ENCODE data around the gene NKIRAS1.
"Not testable (repeated sequence)": the region's sequence is repeated elsewhere in the genome, so short reads cannot be mapped to it uniquely, and the experiment has no call there.

NKIRAS1 gene

DNA sequence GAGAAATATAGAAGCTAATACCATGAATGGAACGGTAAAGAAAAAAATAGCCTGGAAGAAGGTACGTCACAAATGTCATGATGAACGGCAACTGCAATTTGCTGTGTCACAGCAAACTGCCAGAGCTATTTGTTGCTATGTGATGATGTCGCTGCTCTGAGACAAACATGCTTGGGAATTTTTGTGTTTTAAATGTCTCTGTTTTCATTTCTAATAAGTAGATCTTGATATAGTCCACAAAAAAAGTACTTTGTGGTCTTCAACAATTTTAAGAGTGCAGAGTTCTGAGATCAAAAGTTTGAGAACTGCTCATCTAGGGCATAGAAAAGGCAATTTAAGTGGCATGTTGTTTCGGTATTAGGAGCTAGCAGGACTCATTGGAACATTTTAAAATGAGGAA, 24.0 kb upstream of the NKIRAS1 start:
- no peak for DNase-seq (ENCODE audit: low spot score)

DNA sequence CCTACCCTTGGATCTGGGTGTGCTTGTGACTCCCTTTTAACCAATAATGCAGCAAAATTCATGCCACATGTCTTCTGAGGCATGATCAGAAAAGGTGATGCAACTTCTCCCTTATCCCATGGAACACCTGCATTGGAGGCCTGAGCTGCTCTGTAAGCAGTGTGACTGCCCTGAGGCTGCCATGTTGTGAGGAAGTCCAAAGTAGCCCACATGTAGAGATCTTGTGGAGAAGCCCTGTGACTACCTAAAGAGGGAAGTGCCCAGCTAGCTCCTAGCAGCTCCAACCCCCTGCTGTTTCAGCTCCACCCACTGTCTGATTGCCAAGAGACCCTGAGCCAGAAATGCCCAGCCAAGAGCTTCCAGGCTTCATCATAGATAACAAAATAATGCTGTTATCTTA, 21.9 kb upstream of the NKIRAS1 start:
- DNase-seq (ENCODE audit: low spot score) = no peak

DNA sequence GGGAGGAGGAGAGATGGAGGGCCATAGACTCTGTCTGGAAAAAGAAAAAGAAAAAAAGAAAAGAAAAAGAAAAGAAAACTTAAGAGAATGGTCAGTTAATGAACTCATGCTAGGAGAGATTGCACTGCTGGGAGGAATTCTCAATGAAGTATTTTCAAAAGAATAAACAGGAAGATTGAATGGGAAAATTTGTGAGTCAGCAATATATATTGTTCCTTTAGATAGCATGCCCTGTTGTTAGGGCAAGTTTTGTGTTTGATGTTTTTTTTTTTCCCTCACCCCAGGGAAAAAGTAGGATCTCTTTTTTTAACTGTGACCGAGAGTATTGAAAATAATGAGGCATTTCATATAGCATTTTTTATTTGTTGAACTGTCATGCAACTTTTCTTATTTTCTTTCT, 20.5 kb upstream of the NKIRAS1 start:
- DNase-seq (ENCODE audit: low spot score) = no peak

DNA sequence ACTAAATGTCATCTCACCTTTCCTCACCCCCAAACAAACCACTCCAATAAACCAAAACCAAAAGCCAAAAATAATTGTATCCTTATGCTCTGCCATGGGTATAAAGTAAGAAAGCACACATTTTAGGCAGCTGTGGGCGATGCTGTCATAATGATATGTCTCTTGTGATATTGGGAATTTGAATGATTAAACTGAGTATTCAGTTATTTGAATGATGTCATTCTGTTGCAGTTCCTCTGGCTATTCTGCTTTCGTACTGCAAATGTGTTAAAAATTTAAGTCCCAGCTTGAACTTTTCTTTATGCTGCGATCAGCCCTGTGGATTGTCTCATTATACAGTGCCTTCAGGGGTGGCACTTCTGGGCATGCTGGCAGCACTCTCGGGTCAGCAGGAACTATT, 17.5 kb upstream of the NKIRAS1 start:
- DNase-seq (ENCODE audit: low spot score) = no peak

DNA sequence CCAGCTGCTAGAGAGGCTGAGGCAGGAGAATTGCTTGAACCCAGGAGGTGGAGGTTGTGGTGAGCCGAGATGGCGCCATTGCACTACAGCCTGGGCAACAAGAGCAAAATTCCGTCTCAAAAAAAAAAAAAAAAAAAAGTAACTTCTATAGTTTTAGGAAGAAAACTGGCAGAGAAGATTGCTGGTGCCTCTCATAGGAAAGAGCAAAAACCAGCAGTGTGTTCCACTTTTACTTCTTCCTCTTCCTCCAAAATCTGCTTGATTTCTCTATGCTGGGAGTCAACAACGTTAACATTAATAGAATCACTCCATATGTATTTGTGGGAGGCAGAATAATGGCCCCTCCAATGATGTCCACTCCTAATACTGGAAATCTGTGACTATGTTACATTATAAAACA, 15.8 kb upstream of the NKIRAS1 start:
- no peak for DNase-seq (ENCODE audit: low spot score)

DNA sequence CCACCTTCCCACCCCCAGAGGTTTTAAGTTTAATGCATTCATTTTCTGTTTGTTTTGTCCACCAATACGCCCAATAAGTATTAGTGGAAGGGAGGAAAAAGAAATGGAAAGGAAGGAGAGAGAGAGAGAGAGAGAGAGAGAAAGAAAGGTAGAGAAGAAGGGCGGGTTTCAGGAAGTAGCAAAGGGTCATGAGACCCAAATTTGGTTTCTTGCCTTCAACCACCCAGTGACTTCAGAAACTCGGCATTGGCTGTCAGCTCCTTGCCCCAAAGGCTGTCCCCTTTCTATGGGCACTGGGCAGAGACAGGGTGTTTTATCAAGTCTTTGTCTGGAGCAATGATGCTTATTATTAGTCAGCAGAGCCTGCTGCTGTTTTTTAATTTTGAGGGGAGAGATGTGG, 14.8 kb upstream of the NKIRAS1 start:
- no peak for DNase-seq (ENCODE audit: low spot score)

DNA sequence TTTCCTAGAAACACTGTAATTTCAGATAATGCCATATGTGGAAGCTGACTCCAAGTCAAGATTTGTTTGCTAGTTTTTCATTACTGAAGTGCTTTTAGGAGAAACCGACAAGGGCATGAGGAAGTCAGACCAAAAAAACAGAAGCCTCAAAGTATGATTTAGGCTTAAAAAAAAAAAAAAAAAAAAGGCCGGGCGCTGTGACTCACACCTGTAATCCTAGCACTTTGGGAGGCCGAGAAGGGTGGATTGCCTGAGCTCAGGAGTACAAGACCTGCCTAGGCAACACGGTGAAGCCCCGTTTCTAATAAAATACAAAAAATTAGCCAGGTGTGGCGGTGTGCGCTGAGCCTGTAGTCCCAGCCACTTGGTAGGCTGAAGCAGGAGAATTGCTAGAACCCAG, 11.7 kb upstream of the NKIRAS1 start:
- DNase-seq (ENCODE audit: low spot score) = no peak

DNA sequence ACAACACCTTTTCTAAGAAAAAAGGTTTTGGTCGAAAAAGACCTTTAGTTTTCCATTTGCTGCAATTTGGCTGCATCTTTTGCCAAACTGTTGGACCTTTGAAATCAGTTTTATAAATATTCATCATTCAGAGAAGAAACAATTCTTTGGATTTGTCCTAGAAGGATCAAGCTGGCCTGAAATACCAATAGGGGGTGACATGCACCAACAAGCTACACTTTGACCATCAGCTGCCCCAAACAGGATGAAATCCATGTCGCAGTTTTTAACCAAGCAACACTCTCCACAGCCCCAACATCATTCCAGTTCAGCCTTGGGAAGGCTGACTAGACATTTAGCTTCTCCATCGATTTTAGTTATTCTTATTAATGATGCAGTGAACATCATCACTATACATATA, 9.9 kb upstream of the NKIRAS1 start:
- DNase-seq (ENCODE audit: low spot score) = no peak

DNA sequence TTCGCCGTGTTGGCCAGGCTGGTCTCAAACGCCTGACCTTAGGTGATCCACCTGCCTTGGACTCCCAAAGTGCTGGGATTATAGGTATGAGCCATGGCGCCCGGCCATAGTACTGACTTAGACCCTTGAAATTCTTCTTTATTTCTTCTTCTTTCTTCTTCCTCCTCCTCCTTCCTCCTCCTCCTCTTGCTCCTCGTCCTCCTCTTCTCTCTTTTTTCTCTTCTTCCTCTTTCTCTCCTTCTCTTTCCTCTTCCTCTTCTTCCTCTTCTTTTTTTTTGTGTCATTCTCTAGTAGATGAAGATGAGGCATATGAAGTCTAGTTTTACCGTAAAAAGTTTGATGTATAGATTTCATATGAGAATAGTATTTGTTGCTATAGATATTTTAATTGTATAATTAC, 9.5 kb upstream of the NKIRAS1 start:
- no peak for DNase-seq (ENCODE audit: low spot score)

DNA sequence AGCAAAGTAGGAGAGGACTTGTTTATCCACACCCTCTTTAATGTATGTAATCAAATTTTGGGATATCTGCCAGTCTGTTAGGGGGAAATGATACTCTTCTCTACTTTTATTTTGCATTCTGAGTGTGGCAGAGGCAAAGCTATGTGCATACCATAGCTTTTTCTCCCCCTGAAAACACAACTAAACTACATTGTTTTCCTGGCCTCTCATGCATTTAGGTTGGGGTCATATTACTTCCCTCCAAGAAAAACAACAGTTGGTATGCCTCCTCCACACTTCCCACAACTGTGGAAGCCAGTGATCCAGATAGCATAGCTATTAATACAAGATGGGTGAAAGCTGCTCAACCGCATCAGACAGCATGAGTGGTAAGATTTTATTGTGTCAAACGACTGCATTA, 7.0 kb upstream of the NKIRAS1 start:
- no peak for DNase-seq (ENCODE audit: low spot score)

DNA sequence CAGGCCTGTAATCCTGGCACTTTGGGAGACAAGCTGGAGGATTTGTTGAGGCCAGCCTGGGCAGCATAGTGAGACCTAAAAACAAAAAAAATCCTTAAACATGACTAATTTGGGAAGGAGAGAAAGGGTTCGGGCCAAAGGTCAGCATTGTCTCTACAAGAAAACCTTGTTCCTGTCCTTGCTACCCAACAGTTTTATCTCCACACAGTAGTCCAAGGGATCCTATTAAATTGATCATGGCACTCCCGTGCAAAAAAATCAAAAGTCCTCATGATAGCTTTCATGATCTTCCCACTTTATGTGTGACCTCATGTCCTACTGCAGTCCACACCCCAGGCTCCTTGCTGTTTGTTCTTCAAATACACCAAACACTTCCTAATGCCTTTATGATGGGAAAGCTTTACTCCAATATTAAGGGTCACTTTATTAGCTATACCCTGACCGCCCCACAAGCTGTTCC, 4.3 kb upstream of the NKIRAS1 start:
- DNase-seq (ENCODE audit: low spot score) = no peak

DNA sequence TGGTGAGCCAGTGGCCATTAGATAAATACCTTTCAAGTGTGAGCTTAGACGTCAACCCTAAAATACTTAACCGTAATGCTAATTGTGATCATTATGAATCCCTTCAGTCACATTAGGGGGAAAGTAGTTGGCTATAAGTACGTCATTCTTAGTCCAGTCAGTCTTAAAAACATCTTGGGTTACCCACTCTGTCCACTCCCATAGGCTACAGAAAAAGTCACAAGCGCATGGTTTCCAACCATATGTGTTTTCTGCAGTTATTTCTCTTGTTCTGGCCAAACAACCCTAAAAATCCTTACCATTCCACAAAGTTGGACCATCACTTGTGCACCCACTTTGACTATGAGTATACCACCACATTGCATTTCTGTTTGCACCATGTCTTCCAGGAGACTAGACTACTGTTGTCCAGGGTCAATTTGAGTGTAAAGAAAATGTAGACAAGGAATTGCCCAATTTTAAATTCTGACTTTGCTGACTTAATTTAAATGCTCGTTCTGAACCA, 3.4 kb upstream of the NKIRAS1 start:
- DNase-seq (ENCODE audit: low spot score) = no peak

DNA sequence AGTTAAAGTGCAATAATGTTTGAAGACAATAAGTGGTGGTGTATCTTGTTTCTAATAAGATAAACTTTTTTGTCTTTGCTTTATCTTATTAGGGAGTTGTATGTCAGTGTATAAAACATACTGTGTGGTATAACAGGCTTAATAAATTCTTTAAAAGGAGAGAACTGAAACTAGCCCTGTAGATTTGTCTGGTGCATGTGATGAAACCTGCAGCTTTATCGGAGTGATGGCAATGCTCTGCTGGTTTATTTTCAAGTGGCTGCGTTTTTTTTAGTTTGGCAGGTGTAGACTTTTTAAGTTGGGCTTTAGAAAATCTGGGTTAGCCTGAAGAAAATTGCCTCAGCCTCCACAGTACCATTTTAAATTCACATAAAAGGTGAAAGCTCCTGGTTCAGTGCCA, 2.8 kb upstream of the NKIRAS1 start:
- no peak for DNase-seq (ENCODE audit: low spot score)

DNA sequence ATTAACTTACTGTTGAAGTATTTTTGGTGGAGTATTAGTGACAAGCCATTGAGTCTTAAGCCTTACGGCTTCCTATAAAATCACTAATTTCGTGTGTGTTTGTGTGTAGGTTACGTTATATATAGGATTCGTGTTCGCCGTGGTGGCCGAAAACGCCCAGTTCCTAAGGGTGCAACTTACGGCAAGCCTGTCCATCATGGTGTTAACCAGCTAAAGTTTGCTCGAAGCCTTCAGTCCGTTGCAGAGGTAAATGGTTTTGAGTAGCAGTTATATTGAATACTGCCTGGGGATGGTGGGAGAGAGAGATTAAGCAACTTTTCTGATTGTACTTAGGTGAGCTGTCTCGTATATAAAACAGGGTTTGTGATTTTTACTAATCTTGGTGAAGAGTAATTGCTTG, 1.5 kb upstream of the NKIRAS1 start:
- DNase-seq (ENCODE audit: low spot score) = not testable (repeated sequence)

DNA sequence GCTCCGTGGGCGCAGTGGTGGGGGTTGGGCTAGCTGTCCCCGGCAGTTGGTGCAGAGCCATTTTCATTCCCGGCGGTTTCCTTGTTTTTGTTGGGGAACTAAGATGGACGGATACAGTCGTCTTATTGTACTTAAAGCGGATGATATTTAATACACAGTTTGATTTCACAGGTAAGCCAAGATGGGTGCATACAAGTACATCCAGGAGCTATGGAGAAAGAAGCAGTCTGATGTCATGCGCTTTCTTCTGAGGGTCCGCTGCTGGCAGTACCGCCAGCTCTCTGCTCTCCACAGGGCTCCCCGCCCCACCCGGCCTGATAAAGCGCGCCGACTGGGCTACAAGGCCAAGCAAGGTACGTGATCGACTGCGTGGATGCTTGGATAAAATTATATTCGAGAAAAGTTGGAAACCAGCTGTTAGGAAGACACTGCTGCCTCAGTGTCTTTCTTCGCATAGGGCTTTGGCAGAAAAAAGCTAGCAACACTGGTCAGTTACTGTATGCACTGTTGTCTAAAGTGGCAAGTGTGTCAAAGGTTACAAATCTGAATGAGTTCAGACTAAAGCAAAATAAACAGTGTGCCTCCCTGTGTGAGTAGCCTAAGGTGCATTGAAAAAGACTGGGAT, 1.0 kb upstream of the NKIRAS1 start:
- DNase-seq (ENCODE audit: low spot score) = not testable (repeated sequence)

DNA sequence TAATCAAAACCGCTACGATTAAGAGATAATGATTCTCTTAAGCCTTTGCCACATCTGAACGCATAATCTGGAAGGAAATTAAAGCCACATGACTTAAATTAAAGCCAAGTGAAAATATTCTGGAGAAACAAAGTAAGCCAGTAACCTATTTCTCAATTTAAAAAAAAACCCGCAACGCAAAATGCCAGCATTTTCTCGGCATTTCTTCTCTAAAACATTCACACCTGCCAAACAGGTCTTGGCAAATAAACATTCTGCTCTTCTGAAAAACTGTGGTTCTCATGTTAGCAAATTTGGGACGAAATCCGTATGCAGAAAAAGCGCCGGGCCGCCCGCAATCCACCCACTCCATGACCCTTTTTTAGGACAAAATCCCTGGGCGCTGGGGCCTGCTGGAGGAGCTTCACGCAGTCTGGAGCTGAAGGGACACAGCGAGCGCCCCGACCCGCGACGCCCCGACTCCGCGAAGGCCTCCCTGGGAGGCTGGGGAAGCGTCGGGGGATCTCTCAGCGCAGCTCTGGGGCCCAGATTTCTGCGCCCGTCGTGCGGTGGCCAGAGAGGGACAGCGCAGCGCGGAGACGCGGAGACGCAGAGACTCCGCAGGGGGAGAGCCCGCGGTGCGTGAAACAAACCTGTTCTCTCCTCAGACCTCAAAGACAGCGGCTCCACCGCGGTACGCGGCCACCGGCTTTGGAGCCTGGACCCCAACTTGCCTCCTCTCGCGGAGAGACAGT, 471 bp downstream of the NKIRAS1 start:
- DNase-seq (ENCODE audit: low spot score) = no peak

DNA sequence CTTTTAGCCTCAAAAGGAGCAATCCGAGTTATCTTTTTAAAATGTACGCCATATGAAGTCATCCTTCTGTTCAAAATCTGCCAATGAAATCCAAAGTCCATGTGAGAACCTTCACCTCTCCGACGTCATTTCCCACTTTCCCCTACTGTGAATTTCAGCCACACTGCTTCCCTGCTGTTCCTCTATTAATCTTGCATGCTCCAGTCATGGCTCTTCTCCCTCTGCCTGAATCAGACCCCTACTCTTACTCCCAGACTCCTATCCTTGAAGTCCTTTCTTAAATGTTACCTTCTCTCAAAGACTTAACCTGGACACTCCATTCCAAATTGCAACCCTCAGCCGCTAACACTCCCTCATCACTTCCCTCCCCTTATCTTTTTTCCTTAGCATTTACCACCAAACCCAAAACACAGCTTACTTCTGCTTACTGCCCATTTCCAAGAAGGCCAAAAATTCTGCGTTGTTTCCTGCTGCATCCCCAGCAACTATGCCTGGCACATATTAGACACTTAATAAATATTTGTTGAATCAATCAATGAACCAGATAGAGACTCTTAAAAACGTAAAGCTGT, 1.2 kb downstream of the NKIRAS1 start:
- no peak for DNase-seq (ENCODE audit: low spot score)

DNA sequence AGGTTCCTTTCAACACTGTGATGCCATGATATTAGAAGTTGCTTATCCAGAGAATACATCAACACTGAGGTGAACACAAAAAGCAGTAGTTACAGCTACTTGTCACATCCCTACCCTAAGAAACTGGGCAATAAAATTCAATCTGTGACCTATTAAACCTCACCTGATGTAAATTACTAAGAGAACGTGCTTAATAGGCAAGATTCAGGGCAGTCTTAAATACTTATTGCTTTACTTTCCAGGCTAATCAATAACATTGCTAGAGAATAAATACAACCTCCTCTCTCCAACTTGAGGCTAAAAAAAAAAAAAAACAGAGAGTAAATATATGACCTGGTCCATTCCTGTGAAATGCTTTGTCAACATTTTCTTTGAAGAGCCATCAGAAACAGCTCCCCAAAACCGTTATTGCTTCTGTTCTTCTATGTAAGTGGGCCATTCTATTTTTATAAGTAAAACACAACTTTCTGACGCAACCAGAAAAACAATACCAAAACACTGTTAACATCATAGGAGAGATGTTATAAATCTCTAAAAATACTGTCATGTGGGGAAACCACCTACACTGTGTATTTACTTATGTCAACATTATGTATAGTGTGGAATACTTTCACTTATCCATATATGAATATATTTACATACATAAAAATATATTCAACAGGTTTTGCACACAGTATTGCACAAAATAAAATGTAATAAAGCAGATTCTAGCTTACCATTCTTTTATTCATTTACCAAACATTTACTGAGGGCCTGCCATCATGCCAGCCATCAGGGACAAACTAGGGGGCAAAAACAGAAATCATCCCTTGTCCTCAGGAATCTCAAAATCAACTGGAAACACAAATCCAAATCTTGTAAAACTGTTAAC, 2.7 kb downstream of the NKIRAS1 start:
- DNase-seq (ENCODE audit: low spot score) = no peak

DNA sequence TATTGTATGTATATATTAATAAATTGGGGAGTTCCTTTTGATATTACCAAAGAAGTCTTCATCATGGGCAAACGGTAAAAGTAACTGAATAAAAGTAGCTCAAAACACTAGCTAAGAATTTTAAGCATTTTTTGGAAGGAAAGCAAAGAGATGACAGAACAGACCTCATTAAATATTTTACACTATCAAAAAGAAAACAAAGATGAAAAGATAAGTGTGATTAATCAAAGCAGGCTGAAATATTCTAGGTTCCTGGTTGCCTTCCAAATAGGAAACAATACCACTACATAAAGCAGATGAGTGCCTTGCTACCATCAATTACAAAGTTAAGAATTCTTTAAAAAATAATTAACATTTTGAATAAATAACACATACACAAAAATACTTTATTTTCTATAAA, 3.6 kb downstream of the NKIRAS1 start:
- DNase-seq (ENCODE audit: low spot score) = no peak

DNA sequence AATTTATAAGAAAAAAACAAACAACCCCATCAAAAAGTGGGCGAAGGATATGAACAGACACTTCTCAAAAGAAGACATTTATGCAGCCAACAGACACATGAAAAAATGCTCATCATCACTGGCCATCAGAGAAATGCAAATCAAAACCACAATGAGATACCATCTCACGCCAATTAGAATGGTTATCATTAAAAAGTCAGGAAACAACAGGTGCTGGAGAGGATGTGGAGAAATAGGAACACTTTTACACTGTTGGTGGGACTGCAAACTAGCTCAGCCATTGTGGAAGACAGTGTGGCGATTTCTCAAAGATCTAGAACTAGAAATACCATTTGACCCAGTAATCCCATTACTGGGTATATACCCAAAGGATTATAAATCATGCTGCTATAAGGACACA, 4.5 kb downstream of the NKIRAS1 start:
- DNase-seq (ENCODE audit: low spot score) = not testable (repeated sequence)

DNA sequence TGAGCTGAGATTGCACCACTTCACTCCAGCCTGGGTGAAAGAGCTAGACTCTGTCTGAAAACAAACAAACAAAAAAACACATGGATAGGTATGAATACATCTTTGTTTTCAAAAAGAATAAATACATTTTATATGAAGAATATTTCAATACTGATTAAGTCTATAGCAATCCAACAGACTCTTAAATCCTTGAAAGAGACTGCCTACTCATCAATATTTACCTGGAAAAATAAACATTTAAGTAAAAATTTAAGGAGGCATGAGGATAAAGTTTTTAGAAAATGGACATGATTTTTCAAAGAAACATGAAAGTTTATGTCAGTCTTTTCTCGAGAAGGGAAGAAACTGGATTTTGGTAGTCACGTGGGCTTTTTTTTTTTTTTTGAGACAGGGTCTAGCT, 5.4 kb downstream of the NKIRAS1 start:
- no peak for DNase-seq (ENCODE audit: low spot score)

DNA sequence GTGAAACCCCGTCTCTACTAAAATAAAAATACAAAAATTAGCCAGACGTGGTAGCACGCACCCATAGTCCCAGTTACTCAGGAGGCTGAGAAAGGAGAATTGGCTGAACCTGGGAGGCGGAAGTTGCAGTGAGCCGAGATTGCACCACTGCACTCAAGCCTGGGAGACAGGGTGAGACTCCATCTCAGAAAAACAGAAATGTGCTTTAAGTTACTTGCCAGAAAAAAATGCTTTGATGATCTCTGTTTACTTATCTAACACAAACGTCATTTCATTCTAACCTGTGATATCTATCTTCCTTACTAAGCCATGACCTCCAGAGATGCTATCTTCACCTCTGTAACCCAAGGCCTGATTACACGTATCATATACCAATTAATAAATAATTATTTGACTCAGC, 7.4 kb downstream of the NKIRAS1 start:
- no peak for DNase-seq (ENCODE audit: low spot score)

DNA sequence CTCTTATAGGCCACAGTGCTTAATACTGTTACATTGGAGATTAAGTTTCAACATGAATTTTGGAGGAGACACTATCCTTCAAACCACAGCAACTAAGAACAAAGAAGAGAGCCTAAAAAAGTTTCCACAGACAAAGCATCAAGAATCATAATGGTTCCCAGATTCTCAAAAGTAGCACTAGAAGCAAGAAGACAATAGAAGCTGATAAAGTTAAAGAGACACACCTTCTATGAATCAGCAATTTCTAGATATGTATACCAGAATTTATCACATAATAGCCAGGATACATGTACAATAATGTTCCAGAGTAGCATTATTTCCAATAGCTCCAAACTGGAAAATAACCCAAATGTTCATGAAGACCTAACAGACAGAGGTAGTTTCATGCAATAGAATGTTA, 12.2 kb downstream of the NKIRAS1 start:
- no peak for DNase-seq (ENCODE audit: low spot score)

All from CD4-positive, alpha-beta T cell treated with Interleukin-6 at 100 ng/mL for 8 hours (primary cell).